Measurements from ENCODE around the gene RABGAP1L. TPM values are rescaled to one million over a fixed set of nuclear protein-coding genes. Genes with fewer than 3 reads are reported as not detected.
"Not testable (repeated sequence)": the region's sequence is repeated elsewhere in the genome, so short reads cannot be mapped to it uniquely, and the experiment has no call there.

The RABGAP1L gene
- total RNA-seq, 1 donor from 2014 or later: 44.1 TPM

GRCh38 chr1:174703309-174703708, 544.0 kb downstream of the RABGAP1L start:
- no peak overlapping the region for H3K4me3 Mint-ChIP-seq (ENCODE audit: unreplicated experiment)
- TF ChIP-seq CTCF (IDR thresholded peaks at IDR 0.05; ENCODE audit: partially characterized antibody, unreplicated experiment): no peak

GRCh38 chr1:174704300-174704699, 545.0 kb downstream of the RABGAP1L start:
- Mint-ChIP-seq H3K27ac (ENCODE audit: unreplicated experiment) (no peak overlapping the region), H3K9me3 (ENCODE audit: unreplicated experiment) (no peaks in the 10 kb centered on the region), H3K36me3 (ENCODE audit: unreplicated experiment) (no peaks in the 10 kb centered on the region), H3K4me1 (ENCODE audit: low read depth, unreplicated experiment) (no peaks in the 10 kb centered on the region), H3K4me3 (ENCODE audit: unreplicated experiment) (no peak overlapping the region), H3K27me3 (ENCODE audit: unreplicated experiment) (no peaks in the 10 kb centered on the region)
- no peak for DNase-seq
- TF ChIP-seq CTCF (IDR thresholded peaks at IDR 0.05; ENCODE audit: partially characterized antibody, unreplicated experiment): no peak

More at GRCh38 chr1:174703309-174703708, 544.0 kb downstream of the RABGAP1L start:
- Mint-ChIP-seq H3K27ac (ENCODE audit: unreplicated experiment) (no peak overlapping the region), H3K4me1 (ENCODE audit: low read depth, unreplicated experiment) (no peaks in the 10 kb centered on the region), H3K27me3 (ENCODE audit: unreplicated experiment) (no peaks in the 10 kb centered on the region), H3K36me3 (ENCODE audit: unreplicated experiment) (no peaks in the 10 kb centered on the region), H3K9me3 (ENCODE audit: unreplicated experiment) (no peaks in the 10 kb centered on the region)
- no peak for DNase-seq

GRCh38 chr1:174710868-174711845, 551.8 kb downstream of the RABGAP1L start:
- H3K4me1 Mint-ChIP-seq (ENCODE audit: low read depth, unreplicated experiment): no peaks in the 10 kb centered on the region
- H3K9me3 Mint-ChIP-seq (ENCODE audit: unreplicated experiment): peaks cover 2% of the 10 kb centered on the region
- DNase-seq: no peak
- H3K36me3 Mint-ChIP-seq (ENCODE audit: unreplicated experiment): peaks cover 4% of the 10 kb centered on the region
- no peak for TF ChIP-seq CTCF (IDR thresholded peaks at IDR 0.05; ENCODE audit: partially characterized antibody, unreplicated experiment)
- H3K27me3 Mint-ChIP-seq (ENCODE audit: unreplicated experiment): peaks cover 4% of the 10 kb centered on the region
- H3K27ac Mint-ChIP-seq (ENCODE audit: unreplicated experiment): no peak overlapping the region
- no peak overlapping the region for H3K4me3 Mint-ChIP-seq (ENCODE audit: unreplicated experiment)

GRCh38 chr1:174711848-174712247, 552.5 kb downstream of the RABGAP1L start:
- H3K4me1 Mint-ChIP-seq (ENCODE audit: low read depth, unreplicated experiment); H3K4me3 Mint-ChIP-seq (ENCODE audit: unreplicated experiment): not testable (repeated sequence)

GRCh38 chr1:174712541-174712940, 553.2 kb downstream of the RABGAP1L start:
- DNase-seq: no peak
- Mint-ChIP-seq H3K36me3 (ENCODE audit: unreplicated experiment) (peaks cover 4% of the 10 kb centered on the region), H3K4me1 (ENCODE audit: low read depth, unreplicated experiment) (no peaks in the 10 kb centered on the region), H3K27ac (ENCODE audit: unreplicated experiment) (no peak overlapping the region), H3K27me3 (ENCODE audit: unreplicated experiment) (peaks cover 4% of the 10 kb centered on the region), H3K4me3 (ENCODE audit: unreplicated experiment) (no peak overlapping the region), H3K9me3 (ENCODE audit: unreplicated experiment) (peaks cover 2% of the 10 kb centered on the region)
- TF ChIP-seq CTCF (IDR thresholded peaks at IDR 0.05; ENCODE audit: partially characterized antibody, unreplicated experiment): no peak

More at GRCh38 chr1:174711848-174712247, 552.5 kb downstream of the RABGAP1L start:
- not testable (repeated sequence) for H3K27me3 Mint-ChIP-seq (ENCODE audit: unreplicated experiment); H3K9me3 Mint-ChIP-seq (ENCODE audit: unreplicated experiment); H3K27ac Mint-ChIP-seq (ENCODE audit: unreplicated experiment); DNase-seq; H3K36me3 Mint-ChIP-seq (ENCODE audit: unreplicated experiment)

Data from glutamatergic neuron (in vitro differentiated cells).